H1 (cell line): ENCODE measurements around the gene FYB2. TPM values are rescaled to one million over a fixed set of nuclear protein-coding genes. Genes with fewer than 3 reads are reported as not detected.

Source experiments
- ATF2 ChIP-seq: IDR thresholded peaks from 2 replicates; pipeline ENCODE4 v1.6.1; 2012; ENCODE audit warnings: low read length, inconsistent platforms
- CBX5 ChIP-seq: fragments of 300-800, 300-1000 bp; sonication (generic); IDR thresholded peaks from 2 replicates; pipeline ENCODE4 v1.7.1; 2016; ENCODE audit warnings: antibody characterized with exemption, low read length, low read depth
- CHD7 ChIP-seq: fragments of 300-600 bp; sonication (generic); IDR thresholded peaks from 2 replicates; pipeline ENCODE4 v1.7.1; 2012; ENCODE audit warnings: low read length, moderate library complexity, mild to moderate bottlenecking, inconsistent platforms; ENCODE audit not compliant: insufficient replicate concordance
- CTCF ChIP-seq, 3 experiments: IDR thresholded peaks; 1 replicate in 2 of 3; 2 replicates in 1 of 3; pipeline versions ENCODE4 v1.5.1 to v1.6.1; 2011; ENCODE audit warnings: low read length in 3 of 3, mild to moderate bottlenecking in 3 of 3, inconsistent platforms in 2 of 3, low read depth in 1 of 3, moderate library complexity in 1 of 3; ENCODE audit not compliant: insufficient read depth in 1 of 3; ENCODE audit errors: control extremely low read depth in 1 of 3
- RBBP5 ChIP-seq: IDR thresholded peaks from 2 replicates; pipeline ENCODE4 v1.7.1; 2012; ENCODE audit warnings: low read depth, mild to moderate bottlenecking, inconsistent platforms, low read length, moderate library complexity, borderline replicate concordance
- RNF2 ChIP-seq: fragments of 200-900, 300-1000 bp; sonication (generic); IDR thresholded peaks from 2 replicates; pipeline ENCODE4 v1.7.1; 2016; ENCODE audit warnings: borderline replicate concordance, low read depth, mild to moderate bottlenecking, antibody characterized with exemption, low read length; ENCODE audit not compliant: poor library complexity, severe bottlenecking; ENCODE audit errors: missing control alignments
- polyA plus RNA-seq, 7 experiments: library from polyadenylated mRNA; depleted of rRNA in 3 of 7; stranded (reverse) in 5 of 7; unstranded in 2 of 7; fragments of >200 nt in 5 of 7; fragments of 200-250 nt in 2 of 7; gene quantifications; 1 replicate in 5 of 7; 2 replicates in 1 of 7; 4 replicates in 1 of 7; pipeline versions ENCODE4 v1.2.1 to v1.2.3, GENCODE V29; 2011 to 2013; ENCODE audit warnings: missing spikeins in 2 of 7, mixed read lengths in 2 of 7
- total RNA-seq: library from RNA; stranded (reverse); fragmentation: NEBNext Ultra II Directional; extraction: Animal tissue kit (Norgen Biotek cat#: 25700); gene quantifications from 2 replicates; pipeline ENCODE4 v1.2.1, GENCODE V29; 2021

The FYB2 gene
- total and polyA plus RNA-seq, 2 of the 8 experiments (the other 6 are each of a cell fraction or from before 2014, with no cell fraction given) = 0.11 to 0.17 TPM

GRCh38 chr1:56850922-56851321, 31.7 kb upstream of the FYB2 start (continued):
- TF ChIP-seq CHD7 (no peak), ATF2 (no peak), RBBP5 (no peak), RNF2 (no peak), CBX5 (no peak), CTCF (IDR thresholded peaks at IDR 0.05; ENCODE audit: control extremely low read depth in 1 of 3, insufficient read depth in 1 of 3, low read depth in 1 of 3, low read length in 3 of 3) (no peak)
